ENCODE results near the gene KIF2C. TPM values are rescaled to one million over a fixed set of nuclear protein-coding genes. Genes with fewer than 3 reads are reported as not detected.

KIF2C gene
- total and polyA plus RNA-seq, 9 of the 15 experiments (the other 6 are each of a cell fraction or from before 2014, with no cell fraction given), result 84.9 to 226 (median 169) TPM

- TF ChIP-seq STAT6 (CRISPR knock-in tag; IDR thresholded peaks at IDR 0.05) (peak; percentile 33; the same call in 1 of the 2 replicates), NR0B1 (IDR thresholded peaks at IDR 0.05; ENCODE audit: partially characterized antibody) (no peak), PREB (CRISPR knock-in tag; IDR thresholded peaks at IDR 0.05) (0 out of 2 replicates have a peak, but pooled peaks have one; percentile 36), ZNF609 (CRISPR knock-in tag; IDR thresholded peaks at IDR 0.05; ENCODE audit: borderline replicate concordance) (peak; percentile 38; the same call in 1 of the 2 replicates), TCF7L2 (IDR thresholded peaks at IDR 0.05; ENCODE audit: low read depth, low read length) (no peak), NFYB (IDR thresholded peaks at IDR 0.05; ENCODE audit: extremely low read depth, insufficient read length) (no peak), CREM (IDR thresholded peaks at IDR 0.05; ENCODE audit: low read depth) (peak; percentile 94), HDAC6 (IDR thresholded peaks at IDR 0.05; ENCODE audit: low read depth, low read length) (no peak), BRD4 (IDR thresholded peaks at IDR 0.05) (peak; percentile 35; the same call in 1 of the 2 replicates), ZNF347 (CRISPR knock-in tag; IDR thresholded peaks at IDR 0.05; ENCODE audit: low read depth) (0 out of 2 replicates have a peak, but pooled peaks have one; percentile 57), MCM5 (IDR thresholded peaks at IDR 0.05; ENCODE audit: low read depth) (no peak), NKRF (IDR thresholded peaks at IDR 0.05; ENCODE audit: borderline replicate concordance) (0 out of 2 replicates have a peak, but pooled peaks have one; percentile 39), HEY1 (CRISPR knock-in tag; IDR thresholded peaks at IDR 0.05; ENCODE audit: borderline replicate concordance) (no peak; the same call in 1 of the 2 replicates)
Measured at GRCh38 chr1:44807364-44808062, 67.9 kb downstream of the KIF2C start (continued).

Measured in K562 (cell line).